ENCODE data around the gene FANCF. TPM values are rescaled to one million over a fixed set of nuclear protein-coding genes. Genes with fewer than 3 reads are reported as not detected.

FANCF gene
- total RNA-seq, 1 donor from 2014 or later: 7.3 TPM

DNA sequence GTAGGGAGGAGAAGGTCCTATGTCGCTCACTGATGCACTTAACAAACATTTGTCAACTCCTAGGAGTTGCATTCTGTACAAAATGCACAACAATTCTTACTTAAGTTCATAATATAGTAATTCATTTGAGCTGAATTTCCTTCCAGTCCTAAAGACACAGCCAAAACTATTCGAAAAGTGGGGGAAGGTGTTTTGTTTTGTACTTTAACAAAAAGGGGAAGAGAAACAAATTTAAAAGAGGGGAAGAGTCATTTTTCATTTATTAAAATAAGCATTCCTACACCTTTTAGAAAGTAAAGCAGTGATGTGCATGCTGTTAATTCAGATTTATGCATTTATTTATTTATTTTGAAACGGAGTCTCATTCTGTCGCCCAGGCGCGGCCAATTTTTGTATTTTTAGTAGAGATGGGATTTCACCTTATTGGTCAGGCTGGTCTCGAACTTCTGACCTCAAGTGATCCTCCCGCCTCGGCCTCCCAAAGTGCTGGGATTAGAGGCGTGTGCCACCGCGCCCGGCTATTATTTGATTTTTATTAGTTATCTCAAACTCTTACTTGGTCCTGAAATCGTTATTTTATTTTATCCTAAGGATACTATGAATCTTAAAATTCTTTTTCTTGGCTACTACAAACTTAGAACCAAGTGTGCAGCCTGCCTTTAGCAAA is 1.1 kb upstream of the FANCF start:
- DNase-seq (ENCODE audit: low read depth in 2 of 2): no peak

DNA sequence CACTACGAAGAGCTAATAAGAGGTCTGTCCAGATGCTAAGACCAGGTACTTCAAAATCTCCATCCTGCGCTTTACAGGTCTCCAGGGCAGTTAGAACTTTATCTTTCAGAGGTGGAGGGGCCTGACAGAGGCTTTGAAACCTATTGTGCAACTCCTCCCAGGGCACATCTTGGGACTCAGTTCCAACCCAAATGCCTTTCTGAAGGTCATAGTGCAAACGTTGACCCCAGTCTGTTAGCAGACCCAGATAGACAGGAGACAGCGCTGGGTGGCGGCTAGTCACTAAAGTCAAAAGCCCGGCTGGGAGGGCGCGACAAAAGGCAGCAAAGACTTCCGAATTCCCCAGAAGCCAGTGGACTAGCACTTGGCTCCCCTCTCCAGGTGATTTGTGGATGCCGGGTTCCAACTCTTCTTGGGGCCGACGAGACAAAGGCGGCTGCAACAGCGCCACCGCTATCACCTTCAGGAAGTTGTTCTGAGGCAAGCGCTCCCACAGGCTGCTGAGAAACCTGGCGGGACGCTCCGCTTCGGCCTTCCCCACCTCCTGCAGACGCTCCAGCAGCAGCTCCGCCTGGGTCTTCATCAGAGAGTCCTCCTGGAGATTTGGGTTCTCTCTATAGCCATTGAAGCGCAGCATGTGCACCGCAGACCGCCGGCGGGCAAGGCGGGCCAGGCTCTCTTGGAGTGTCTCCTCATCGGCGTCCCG is 728 bp downstream of the FANCF start:
- DNase-seq (ENCODE audit: low read depth in 2 of 2): peak; percentile 50 to 70

DNA sequence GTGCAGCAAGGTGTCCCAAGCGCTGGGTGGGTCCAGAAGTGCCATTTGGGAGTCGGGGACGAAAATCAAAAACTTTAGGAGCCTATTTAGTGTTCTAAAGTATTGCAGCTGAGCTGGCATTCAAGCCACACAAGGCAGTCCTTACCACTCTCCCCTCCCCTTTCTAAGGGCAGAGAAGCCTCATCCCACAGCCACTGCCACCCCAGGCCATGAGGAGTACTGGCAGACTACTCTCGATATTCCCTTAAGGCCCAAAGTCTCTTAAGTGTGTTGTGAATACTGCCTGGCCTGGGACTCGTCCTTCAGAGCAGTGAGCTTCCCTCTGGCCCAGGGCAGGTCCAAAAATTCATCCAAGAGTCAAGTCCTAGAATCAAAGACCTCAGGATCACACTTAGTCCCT is 7.8 kb downstream of the FANCF start:
- no peak for DNase-seq (ENCODE audit: low read depth in 2 of 2)

DNA sequence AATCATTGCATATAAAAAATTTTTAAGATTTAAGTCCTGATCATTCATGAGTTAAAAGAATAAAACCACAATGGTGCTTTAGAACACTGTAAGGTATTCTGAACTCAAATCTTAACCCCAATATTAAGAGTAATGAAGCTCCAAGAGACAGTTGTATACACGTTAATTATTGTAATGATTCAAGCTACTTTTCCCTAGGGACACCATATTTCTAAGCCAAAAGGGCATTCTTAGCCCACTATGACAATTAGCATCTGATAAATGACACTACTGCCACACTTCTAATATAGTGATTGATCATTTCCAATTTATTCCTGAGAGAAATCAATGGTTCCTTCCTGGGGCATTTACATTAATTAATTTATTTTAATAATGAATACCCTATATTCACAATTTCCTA is 21.7 kb downstream of the FANCF start:
- DNase-seq (ENCODE audit: low read depth in 2 of 2): no peak

DNA sequence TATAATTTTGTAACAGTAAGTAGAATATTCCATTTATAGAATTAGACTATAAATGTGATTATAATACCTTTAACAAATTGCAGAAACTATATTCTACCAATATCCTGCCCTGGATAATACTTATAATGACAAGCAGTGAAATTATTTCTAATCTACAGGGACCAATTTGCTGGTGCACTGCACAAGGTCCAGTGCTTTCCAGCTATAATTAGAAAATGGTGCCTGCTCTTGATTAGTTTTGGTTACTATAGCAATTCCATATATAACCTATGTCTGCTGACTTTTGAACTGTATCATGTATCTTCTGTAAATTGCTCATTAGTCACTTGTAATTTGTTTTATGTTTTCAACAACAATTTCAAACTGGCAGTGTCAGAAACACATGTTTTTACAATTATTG is 23.1 kb downstream of the FANCF start:
- no peak for DNase-seq (ENCODE audit: low read depth in 2 of 2)

DNA sequence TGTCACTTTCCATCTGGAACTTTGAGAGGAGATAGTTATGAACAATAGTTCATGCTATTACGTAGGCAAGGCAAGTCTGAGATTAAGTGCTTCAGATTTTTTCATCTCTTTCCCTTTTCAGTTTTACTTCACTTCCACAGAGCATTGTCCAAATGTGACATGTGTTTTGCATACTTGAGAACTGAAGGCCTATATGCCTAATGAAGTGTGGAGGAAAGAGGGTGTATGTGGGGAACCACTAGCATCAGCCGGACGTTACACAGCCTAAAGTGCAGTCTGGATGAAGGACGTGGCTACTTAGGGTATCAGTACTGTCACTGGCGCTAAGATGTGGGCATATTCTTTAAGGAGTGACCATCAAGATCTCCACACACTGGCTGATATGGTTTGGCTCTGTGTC is 26.2 kb downstream of the FANCF start:
- no peak for DNase-seq (ENCODE audit: low read depth in 2 of 2)

DNA sequence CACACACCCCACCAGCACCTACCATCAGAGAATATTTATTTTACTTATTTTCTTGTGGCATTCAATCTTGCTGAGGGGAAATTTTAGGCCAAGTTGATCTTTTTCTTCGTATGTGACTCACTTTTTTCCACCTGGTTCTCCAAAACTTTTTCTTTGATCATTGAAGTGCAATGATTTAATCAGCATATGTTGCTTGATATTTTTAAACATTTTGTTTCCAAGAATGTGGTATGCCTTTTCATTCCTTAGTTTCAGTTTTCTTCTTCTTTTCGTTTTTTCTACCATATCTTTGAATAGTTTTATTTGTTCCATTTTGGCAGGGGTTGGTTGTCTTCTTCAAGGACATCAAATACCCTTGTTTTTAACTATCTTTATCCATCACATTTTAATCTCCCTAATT is 28.6 kb downstream of the FANCF start:
- no peak for DNase-seq (ENCODE audit: low read depth in 2 of 2)

DNA sequence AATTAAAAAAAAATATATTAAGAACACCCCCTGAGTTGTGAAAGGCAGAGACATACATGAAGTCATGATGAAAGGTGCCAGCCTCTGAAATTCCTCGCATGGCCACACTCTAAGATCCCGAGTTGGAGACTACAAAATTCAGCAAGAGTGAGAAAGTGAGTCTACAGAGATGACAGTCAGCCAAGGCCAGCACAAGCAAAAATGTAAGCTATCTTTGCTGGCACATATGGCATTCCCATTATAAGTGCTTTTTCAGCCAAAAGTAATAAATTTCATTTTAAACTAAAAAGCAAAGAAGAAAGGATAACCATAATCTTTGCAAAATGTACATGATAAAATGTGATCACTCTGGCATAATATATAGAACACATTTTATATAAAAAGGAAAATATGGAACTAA is 40.6 kb downstream of the FANCF start:
- no peak for DNase-seq (ENCODE audit: low read depth in 2 of 2)

DNA sequence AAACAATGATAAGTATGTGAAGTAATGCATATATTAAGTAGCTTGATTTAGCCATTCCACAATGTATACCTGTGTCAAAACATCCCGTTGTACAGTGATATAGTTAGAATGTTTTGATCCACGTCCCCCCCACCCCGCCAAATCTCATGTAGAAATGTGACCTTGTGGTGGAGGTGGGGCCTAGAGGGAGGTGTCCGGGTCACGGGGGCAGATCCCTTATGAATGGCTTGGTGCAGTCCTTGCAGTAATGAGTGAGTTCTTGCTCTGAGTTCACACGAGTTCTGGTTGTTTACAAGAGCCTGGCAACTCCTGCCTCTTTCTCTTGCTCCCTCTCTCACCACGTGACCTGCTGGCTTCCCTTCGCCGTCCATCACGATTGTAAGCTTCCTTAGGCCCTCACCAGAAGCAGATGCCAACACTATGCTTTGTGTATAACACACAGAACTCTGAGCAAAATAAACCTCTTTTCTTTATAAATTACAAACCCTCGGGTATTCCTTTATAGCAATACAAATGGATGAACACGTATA is 41.6 kb downstream of the FANCF start:
- DNase-seq (ENCODE audit: low read depth in 2 of 2): no peak

DNA sequence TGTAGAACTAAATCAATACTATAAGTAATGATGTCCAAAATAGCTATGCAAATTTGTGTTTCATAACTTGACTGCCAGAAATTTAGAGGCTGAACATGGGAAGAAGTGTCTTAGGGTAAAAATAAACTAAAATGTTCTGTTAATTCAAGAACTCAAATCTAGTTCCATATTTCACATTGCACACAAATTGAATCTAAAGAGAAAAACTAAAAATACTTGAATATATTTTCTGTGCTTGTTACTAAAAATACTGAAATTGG is 43.5 kb downstream of the FANCF start:
- no peak for DNase-seq (ENCODE audit: low read depth in 2 of 2)

DNA sequence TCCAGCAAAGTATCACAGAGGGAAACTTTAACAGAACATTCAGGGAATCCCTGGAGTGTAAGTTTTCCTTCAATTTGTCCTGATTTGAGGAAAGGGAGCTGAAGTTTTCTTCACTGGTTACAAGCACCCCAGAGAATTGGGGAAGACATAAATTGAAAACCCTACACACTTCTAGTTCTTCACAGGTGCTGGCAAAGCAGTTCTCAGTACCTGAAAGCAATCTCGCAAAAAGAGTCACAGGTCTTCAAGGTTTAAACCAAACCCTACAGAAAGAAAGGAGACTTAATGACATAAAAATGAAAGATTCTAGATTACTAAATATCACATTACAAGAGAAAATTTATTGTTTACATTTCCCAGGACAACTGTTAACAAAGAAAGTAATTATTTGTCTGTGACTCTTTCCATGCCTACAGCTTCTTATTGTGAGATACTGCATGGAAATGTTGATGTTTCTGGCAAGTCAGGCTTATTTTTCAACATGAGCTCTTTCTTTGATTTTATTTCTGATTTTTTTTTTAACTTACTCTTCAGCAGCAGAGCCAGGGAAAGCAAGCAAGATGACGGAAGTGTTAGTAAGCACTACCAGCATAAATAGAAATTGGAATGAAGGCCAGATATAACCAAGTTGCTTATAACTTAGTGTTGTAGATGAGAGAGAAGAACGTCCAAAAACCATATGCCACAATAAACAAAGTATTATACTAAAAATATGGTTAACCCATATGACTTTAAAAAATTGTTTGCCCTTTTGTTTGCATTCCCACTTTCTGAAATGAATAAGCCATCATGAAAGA is 44.1 kb downstream of the FANCF start:
- DNase-seq (ENCODE audit: low read depth in 2 of 2): no peak

DNA sequence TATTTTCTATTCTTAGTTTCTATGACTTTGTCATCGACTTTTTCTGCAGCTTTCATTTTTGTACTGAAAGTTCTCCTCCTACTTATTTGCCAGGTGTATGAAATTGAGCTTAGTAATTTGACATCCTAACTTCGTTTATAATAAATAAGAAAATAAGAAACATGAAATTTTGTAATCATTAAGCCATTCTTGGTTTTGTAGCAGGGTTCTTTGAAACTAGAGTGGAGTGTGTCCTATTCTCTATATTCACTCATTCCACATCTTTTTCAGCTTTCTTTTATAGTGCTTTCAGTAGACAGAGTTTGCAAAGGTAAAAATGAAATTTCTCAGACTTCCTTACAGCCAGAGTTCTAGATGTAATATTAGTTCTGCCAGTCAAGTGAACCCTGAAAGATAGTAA is 47.8 kb downstream of the FANCF start:
- DNase-seq (ENCODE audit: low read depth in 2 of 2): no peak

Other genes with a start within 250 kb of the FANCF start
- gene GAS2, start 40.8 kb upstream of the FANCF start, total RNA-seq: 0.60 and 0.87 TPM in 2 replicates
- 10.3 and 10.7 TPM in 2 replicates for gene SVIP, start 204.0 kb upstream of the FANCF start, total RNA-seq
- not detected in 2 replicates for gene CCDC179, start 234.7 kb upstream of the FANCF start, total RNA-seq